Measurements from ENCODE around the gene CPLANE1. TPM values are rescaled to one million over a fixed set of nuclear protein-coding genes. Genes with fewer than 3 reads are reported as not detected.

The CPLANE1 gene
- total and polyA plus RNA-seq, 2 donors from 2014 or later: 3.7 to 23.3 TPM

- H3K4me3 ChIP-seq (ENCODE audit: low read length in 3 of 3): no peak overlapping the region
- H3K4me1 ChIP-seq (ENCODE audit: control insufficient read depth in 2 of 3, insufficient read depth in 2 of 3, low read depth in 1 of 3, low read length in 3 of 3): peaks cover 0 to 8% (median 4%) of the 10 kb centered on the region in 3 donors
- no peak for TF ChIP-seq CTCF (IDR thresholded peaks at IDR 0.05; ENCODE audit: borderline replicate concordance, extremely low read depth, insufficient read depth)
- H3K36me3 ChIP-seq (ENCODE audit: control insufficient read depth in 2 of 3, insufficient read depth in 3 of 3, low read length in 3 of 3): no peaks in the 10 kb centered on the region
- no peak for FAIRE-seq
- no peaks in the 10 kb centered on the region for H3K27me3 ChIP-seq (ENCODE audit: control insufficient read depth, insufficient read depth, low read length)
- no peak for DNase-seq
- intact Hi-C loops (cut with DNase I): no loop called here
- H3K27ac ChIP-seq (ENCODE audit: low read depth in 2 of 2, low read length in 2 of 2): no peak overlapping the region
- no peak overlapping the region for H3K9ac ChIP-seq (ENCODE audit: low read length in 3 of 3)
- no peaks in the 10 kb centered on the region for H3K9me3 ChIP-seq (ENCODE audit: control insufficient read depth in 2 of 3, insufficient read depth in 1 of 3, low read length in 3 of 3)
Observed at GRCh38 chr5:37247496-37247895, 1.7 kb downstream of the CPLANE1 start.

- Histone ChIP-seq H3K9me3 (ENCODE audit: control insufficient read depth in 2 of 3, insufficient read depth in 1 of 3, low read length in 3 of 3) (no peaks in the 10 kb centered on the region), H3K4me1 (ENCODE audit: control insufficient read depth in 2 of 3, insufficient read depth in 2 of 3, low read depth in 1 of 3, low read length in 3 of 3) (peaks cover 0 to 8% (median 4%) of the 10 kb centered on the region in 3 donors), H3K27me3 (ENCODE audit: control insufficient read depth, insufficient read depth, low read length) (no peaks in the 10 kb centered on the region), H3K27ac (ENCODE audit: low read depth in 2 of 2, low read length in 2 of 2) (no peak overlapping the region), H3K9ac (ENCODE audit: low read length in 3 of 3) (no peak overlapping the region), H3K36me3 (ENCODE audit: control insufficient read depth in 2 of 3, insufficient read depth in 3 of 3, low read length in 3 of 3) (no peaks in the 10 kb centered on the region), H3K4me3 (ENCODE audit: low read length in 3 of 3) (no peak overlapping the region)
- intact Hi-C loops (cut with DNase I): no loop called here
- FAIRE-seq: no peak
- no peak for DNase-seq
- no peak for TF ChIP-seq CTCF (IDR thresholded peaks at IDR 0.05; ENCODE audit: borderline replicate concordance, extremely low read depth, insufficient read depth)
Observed at GRCh38 chr5:37247036-37247435, 2.1 kb downstream of the CPLANE1 start.

- Histone ChIP-seq H3K36me3 (ENCODE audit: control insufficient read depth in 2 of 3, insufficient read depth in 3 of 3, low read length in 3 of 3) (peaks cover 3 to 15% (median 5%) of the 10 kb centered on the region in 3 donors), H3K27me3 (ENCODE audit: control insufficient read depth, insufficient read depth, low read length) (no peaks in the 10 kb centered on the region), H3K9me3 (ENCODE audit: control insufficient read depth in 2 of 3, insufficient read depth in 1 of 3, low read length in 3 of 3) (no peaks in the 10 kb centered on the region), H3K9ac (ENCODE audit: low read length in 3 of 3) (no peak overlapping the region), H3K4me1 (ENCODE audit: control insufficient read depth in 2 of 3, insufficient read depth in 2 of 3, low read depth in 1 of 3, low read length in 3 of 3) (no peaks in the 10 kb centered on the region), H3K27ac (ENCODE audit: low read depth in 2 of 2, low read length in 2 of 2) (no peak overlapping the region), H3K4me3 (ENCODE audit: low read length in 3 of 3) (no peak overlapping the region)
- no peak for TF ChIP-seq CTCF (IDR thresholded peaks at IDR 0.05; ENCODE audit: borderline replicate concordance, extremely low read depth, insufficient read depth)
- FAIRE-seq (peak; percentile 74), DNase-seq (no peak)
- intact Hi-C loops (cut with DNase I): no loop called here
Observed at GRCh38 chr5:37234288-37234687, 14.9 kb downstream of the CPLANE1 start.

- Histone ChIP-seq H3K9me3 (ENCODE audit: control insufficient read depth in 2 of 3, insufficient read depth in 1 of 3, low read length in 3 of 3) (no peaks in the 10 kb centered on the region), H3K9ac (ENCODE audit: low read length in 3 of 3) (no peak overlapping the region), H3K27ac (ENCODE audit: low read depth in 2 of 2, low read length in 2 of 2) (no peak overlapping the region), H3K36me3 (ENCODE audit: control insufficient read depth in 2 of 3, insufficient read depth in 3 of 3, low read length in 3 of 3) (peaks cover 0 to 30% (median 13%) of the 10 kb centered on the region in 3 donors), H3K4me3 (ENCODE audit: low read length in 3 of 3) (no peak overlapping the region), H3K4me1 (ENCODE audit: control insufficient read depth in 2 of 3, insufficient read depth in 2 of 3, low read depth in 1 of 3, low read length in 3 of 3) (no peaks in the 10 kb centered on the region), H3K27me3 (ENCODE audit: control insufficient read depth, insufficient read depth, low read length) (no peaks in the 10 kb centered on the region)
- FAIRE-seq (no peak), DNase-seq (no peak)
- intact Hi-C loops (cut with DNase I): no loop called here
- TF ChIP-seq CTCF (IDR thresholded peaks at IDR 0.05; ENCODE audit: borderline replicate concordance, extremely low read depth, insufficient read depth): no peak
Observed at GRCh38 chr5:37226377-37226776, 22.8 kb downstream of the CPLANE1 start.

Measured in kidney (tissue), 14 donors.